HG03439 (cell line): ENCODE measurements around the gene RTL3.
"Not testable (repeated sequence)": the region's sequence is repeated elsewhere in the genome, so short reads cannot be mapped to it uniquely, and the experiment has no call there.

Experiments used
- ATAC-seq: cut with Tn5 transposase; IDR thresholded peaks from one replicate; pipeline ENCODE4 v1.9.1; 2021; ENCODE audit warnings: mild to moderate bottlenecking, moderate library complexity; ENCODE audit not compliant: unreplicated experiment

The RTL3 gene, protein sequence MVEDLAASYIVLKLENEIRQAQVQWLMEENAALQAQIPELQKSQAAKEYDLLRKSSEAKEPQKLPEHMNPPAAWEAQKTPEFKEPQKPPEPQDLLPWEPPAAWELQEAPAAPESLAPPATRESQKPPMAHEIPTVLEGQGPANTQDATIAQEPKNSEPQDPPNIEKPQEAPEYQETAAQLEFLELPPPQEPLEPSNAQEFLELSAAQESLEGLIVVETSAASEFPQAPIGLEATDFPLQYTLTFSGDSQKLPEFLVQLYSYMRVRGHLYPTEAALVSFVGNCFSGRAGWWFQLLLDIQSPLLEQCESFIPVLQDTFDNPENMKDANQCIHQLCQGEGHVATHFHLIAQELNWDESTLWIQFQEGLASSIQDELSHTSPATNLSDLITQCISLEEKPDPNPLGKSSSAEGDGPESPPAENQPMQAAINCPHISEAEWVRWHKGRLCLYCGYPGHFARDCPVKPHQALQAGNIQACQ

DNA sequence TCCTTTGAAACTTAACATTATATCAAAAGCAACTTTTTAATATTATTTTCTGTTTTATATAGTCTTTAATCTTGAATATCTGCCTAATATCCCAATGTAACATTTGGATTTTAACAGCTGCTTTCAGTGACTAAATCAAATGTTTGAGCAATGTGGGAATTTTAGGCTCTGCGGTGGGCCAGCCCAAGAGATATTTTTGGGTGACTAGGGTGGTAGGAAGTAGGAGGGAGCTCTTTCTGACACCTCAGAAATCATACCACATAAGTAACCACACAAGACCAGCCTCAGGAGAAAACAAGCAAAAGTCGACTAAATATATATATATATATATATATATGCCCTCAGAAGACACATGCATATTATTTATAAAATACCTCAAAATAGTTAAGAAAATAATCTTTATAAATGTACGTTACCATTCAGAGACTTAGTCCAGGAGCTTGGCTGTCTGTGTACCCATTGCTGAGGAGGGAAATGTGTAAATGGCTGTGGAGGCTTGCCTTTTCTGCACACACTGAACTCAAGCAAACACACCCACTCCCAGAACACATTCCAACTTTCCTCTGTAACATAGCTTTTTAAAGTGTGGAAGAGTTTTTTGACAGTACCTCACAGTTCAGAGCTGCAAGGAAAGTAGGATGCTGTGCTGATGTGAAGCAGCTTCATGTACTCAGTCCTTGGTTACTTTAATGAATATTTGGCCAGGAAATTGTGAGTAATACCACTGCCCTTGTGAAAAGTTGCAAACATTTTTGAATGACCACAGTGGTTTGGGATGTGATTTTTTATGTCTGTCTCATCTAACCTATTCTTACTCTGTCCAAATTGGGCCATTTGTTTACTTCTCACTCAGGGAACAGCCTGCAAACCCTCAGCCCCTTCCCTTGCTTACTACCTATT lies at the start of gene RTL3:
TSS of gene RTL3 (minus strand) at position 484 of the 900 bp plus-strand sequence. CDS start 908 bp downstream, outside the sequence.
- ATAC-seq, result no peak

- no peak for ATAC-seq
These were observed 49.7 kb upstream of the RTL3 start for GRCh38 chrX:78708816-78709215.

DNA sequence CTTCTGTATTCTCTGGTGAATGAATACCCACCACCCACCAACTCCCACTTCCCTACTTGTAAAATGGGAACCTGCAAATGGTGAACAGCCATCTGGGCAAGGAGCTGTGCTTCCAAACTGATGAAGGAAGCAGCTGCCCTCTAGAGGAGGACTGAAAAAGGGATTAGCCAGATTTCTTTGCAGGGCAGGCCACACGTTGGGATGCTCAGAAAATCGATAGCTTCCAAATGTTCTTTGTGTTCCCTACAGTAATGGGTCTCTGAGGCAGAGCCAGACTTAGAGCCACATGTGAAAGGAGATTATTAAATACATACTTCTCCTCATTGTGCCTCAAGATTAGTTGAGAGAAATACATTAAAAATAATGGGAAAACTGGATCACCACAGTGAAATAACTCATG lies 49.1 kb upstream of the RTL3 start:
- ATAC-seq, result no peak

DNA sequence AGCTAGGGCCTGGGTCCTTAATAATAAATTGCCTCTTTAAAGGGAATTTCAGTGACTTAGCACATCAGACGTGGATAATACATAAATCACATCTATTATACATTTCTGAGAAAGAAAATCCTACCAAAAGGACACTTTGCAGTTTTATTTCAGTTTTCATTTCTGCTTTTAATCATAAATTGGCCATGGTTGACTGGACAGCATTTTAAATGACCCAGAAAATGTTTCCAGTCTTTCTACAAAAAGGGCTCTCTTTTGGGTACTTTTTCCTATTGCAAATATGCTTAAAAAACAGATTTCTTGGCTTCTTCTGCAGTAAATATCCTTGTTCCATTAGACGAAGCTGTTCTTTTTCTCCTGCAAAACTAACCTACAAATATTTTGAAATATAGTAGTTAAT lies 46.9 kb upstream of the RTL3 start:
- ATAC-seq, result no peak

GRCh38 chrX:78693536-78693935 lies 34.4 kb upstream of the RTL3 start:
- no peak for ATAC-seq

DNA sequence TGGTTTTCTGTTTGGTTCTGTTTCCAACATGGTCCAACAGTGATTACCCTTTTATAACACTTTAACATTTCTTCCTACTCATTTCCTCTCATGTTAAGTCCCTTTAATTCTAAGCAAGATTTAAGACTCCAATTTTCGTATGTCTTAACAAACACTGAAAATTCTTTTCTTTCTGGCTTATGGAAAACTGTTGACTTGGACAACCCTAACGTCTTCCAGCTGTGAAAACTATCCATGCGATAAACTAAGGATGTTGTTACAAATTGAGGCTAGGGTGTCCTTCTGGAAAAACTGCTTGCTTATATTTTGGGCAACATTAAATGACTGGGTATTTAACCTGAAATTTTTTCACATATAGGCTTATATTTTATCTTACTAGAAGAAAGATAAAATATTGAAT lies 33.9 kb upstream of the RTL3 start:
- ATAC-seq, result no peak

DNA sequence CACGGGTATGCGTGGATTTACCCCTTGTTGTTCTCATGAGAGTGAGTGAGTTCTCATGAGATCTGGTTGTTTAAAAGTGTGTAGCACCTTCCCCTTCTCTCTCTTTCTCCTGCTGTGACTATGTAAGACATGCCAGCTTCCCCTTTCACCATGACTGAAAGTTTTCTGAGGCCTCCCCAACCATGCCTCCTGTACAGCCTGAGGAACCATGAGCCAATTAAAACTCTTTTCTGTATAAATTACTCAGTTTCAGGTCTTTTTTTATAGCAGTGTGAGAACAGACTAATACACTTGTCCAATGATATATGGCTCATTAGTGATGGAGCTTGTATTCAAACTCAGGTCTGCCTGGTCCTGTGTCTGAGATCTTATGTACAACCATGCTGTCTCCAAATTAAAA lies 28.5 kb upstream of the RTL3 start:
- ATAC-seq, result no peak

- ATAC-seq, result no peak
These were observed 14.1 kb upstream of the RTL3 start for GRCh38 chrX:78673246-78673645.

- no peak for ATAC-seq
These were observed 6.2 kb upstream of the RTL3 start for GRCh38 chrX:78665342-78665741.

GRCh38 chrX:78661836-78662235 lies 2.7 kb upstream of the RTL3 start:
- ATAC-seq, result no peak

- no peak for ATAC-seq
These were observed 827 bp upstream of the RTL3 start for GRCh38 chrX:78659955-78660354.

- no peak for ATAC-seq
These were observed 714 bp downstream of the RTL3 start for GRCh38 chrX:78658414-78658813.

GRCh38 chrX:78655642-78656041 lies 3.5 kb downstream of the RTL3 start:
- ATAC-seq, result no peak

DNA sequence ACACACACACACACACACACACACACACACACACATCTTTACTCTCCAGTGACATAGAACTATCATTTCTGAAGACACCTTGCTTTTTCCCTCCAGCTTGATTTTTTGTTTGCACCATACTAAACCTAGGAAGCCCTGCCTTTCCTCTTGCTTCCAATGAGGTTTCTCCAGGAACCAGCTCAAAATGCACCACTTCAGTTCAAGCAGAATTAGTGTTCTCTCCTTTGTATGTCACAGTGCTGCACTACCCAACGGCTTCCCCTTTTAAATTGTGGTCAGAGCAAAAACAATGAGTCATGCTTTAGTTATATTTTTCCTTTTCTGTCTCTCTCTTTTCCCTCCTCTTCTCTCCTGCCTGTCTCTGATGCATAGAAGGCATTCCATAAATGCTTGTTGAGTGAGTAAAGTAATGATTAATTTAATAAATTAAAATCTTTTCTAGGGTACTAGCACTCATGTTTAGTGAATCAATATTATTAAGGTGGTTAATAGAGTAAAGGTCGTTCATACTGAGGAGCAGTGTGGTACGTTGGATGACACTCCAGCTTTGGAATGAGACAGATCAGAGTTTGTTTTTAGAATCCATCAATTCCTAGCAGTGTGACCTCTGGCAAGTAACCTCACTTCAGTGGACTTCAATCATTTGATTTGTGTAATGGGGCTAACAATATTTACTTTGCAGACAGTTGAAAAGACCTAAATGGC lies 5.9 kb downstream of the RTL3 start:
- no peak for ATAC-seq

GRCh38 chrX:78650906-78651437 lies 8.2 kb downstream of the RTL3 start:
- peak; percentile 73 for ATAC-seq

- ATAC-seq, result no peak
These were observed 15.3 kb downstream of the RTL3 start for GRCh38 chrX:78643874-78644273.

- ATAC-seq, result no peak
These were observed 16.0 kb downstream of the RTL3 start for GRCh38 chrX:78643096-78643495.

- ATAC-seq, result not testable (repeated sequence)
These were observed 23.0 kb downstream of the RTL3 start for GRCh38 chrX:78636096-78636495.

DNA sequence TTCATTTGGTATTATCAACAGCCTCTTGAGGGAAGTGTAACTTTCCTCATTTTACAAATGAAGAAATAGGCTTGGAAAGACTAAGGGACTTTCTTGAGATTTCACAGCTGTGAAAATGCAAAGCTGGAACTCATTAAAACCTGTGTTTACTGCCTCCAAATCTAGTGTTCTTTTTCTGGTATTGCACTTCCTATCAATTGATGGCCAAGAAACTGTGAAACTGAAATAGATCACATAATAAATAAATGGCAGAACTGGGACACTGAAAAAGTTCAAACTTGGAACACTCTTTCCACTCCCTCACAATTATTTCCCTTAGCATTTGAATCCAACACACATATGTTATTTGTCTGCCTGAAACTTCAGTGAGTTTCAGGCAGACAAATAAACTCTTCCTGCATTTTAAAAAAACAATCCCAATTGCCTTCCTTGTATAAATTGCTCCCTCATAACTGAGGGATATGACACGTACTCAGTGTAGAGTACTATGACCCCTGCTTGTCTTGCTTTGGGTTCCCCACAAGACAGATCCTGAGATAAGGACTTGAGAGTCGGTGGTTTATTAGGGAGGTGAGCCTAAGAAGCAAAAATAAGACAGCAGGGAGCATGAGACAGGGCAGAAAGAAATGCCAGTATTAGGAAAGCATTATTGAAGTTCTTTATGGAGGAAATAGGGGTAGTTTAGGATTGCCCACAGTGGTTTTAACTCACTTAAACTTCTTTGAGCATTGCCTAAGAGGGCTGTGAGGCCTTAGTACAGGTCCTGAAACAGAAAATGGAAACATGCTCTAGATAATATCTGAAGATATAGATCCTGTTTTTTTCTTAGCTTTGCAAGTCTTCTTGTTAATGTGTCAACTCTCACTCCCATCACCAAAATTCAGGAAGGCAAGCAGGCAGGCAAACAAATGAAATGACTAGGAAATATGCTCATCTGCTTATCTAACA lies 33.9 kb downstream of the RTL3 start:
- ATAC-seq, result no peak

- ATAC-seq, result no peak
These were observed 34.7 kb downstream of the RTL3 start for GRCh38 chrX:78624426-78624825.
